ENCODE measurements around the gene RIMBP2.
"Not testable (repeated sequence)": the region's sequence is repeated elsewhere in the genome, so short reads cannot be mapped to it uniquely, and the experiment has no call there.

The RIMBP2 gene

GRCh38 chr12:130589540-130590317 lies 126.4 kb downstream of the RIMBP2 start:
- DNase-seq, result no peak

- DNase-seq, result no peak
Measured at GRCh38 chr12:130588696-130589539, 127.2 kb downstream of the RIMBP2 start.

- DNase-seq, result no peak
Measured at GRCh38 chr12:130587966-130588365, 128.1 kb downstream of the RIMBP2 start.

- not testable (repeated sequence) for DNase-seq
Measured at GRCh38 chr12:130584475-130584874, 131.6 kb downstream of the RIMBP2 start.

- DNase-seq, result no peak
Measured at GRCh38 chr12:130583800-130584199, 132.3 kb downstream of the RIMBP2 start.

- no peak for DNase-seq
Measured at GRCh38 chr12:130583317-130583716, 132.8 kb downstream of the RIMBP2 start.

- DNase-seq, result no peak
Measured at GRCh38 chr12:130582286-130582685, 133.8 kb downstream of the RIMBP2 start.

- DNase-seq, result no peak
Measured at GRCh38 chr12:130581782-130582181, 134.3 kb downstream of the RIMBP2 start.

- DNase-seq, result no peak
Measured at GRCh38 chr12:130579231-130579630, 136.9 kb downstream of the RIMBP2 start.

- no peak for DNase-seq
Measured at GRCh38 chr12:130577351-130577750, 138.7 kb downstream of the RIMBP2 start.

- DNase-seq, result no peak
Measured at GRCh38 chr12:130576371-130576816, 139.7 kb downstream of the RIMBP2 start.

GRCh38 chr12:130574402-130574801 lies 141.7 kb downstream of the RIMBP2 start:
- no peak for DNase-seq

- no peak for DNase-seq
Measured at GRCh38 chr12:130573766-130574165, 142.3 kb downstream of the RIMBP2 start.

- DNase-seq, result no peak
Measured at GRCh38 chr12:130573235-130573634, 142.9 kb downstream of the RIMBP2 start.

- no peak for DNase-seq
Measured at GRCh38 chr12:130572553-130572952, 143.5 kb downstream of the RIMBP2 start.

- DNase-seq, result no peak
Measured at GRCh38 chr12:130571734-130572133, 144.4 kb downstream of the RIMBP2 start.

GRCh38 chr12:130571089-130571488 lies 145.0 kb downstream of the RIMBP2 start:
- DNase-seq, result no peak

- DNase-seq, result no peak
Measured at GRCh38 chr12:130569521-130569920, 146.6 kb downstream of the RIMBP2 start.

- DNase-seq, result no peak
Measured at GRCh38 chr12:130568501-130568900, 147.6 kb downstream of the RIMBP2 start.

GRCh38 chr12:130568041-130568440 lies 148.1 kb downstream of the RIMBP2 start:
- no peak for DNase-seq

- no peak for DNase-seq
Measured at GRCh38 chr12:130566446-130567155, 149.5 kb downstream of the RIMBP2 start.

- DNase-seq, result no peak
Measured at GRCh38 chr12:130565189-130565588, 150.9 kb downstream of the RIMBP2 start.

GRCh38 chr12:130563323-130563722 lies 152.8 kb downstream of the RIMBP2 start:
- no peak for DNase-seq
